LNCAP (cell line): Measurements from ENCODE around the gene ARFGEF3.

Source experiments
- CTCF ChIP-seq: fragments of 450-650 bp; IDR thresholded peaks from 2 replicates; pipeline ENCODE4 v1.5.1; 2017; ENCODE audit warnings: mild to moderate bottlenecking

ARFGEF3 gene

GRCh38 chr6:138248878-138249277, 87.1 kb downstream of the ARFGEF3 start:
- no peak for TF ChIP-seq CTCF

GRCh38 chr6:138250053-138250452, 88.3 kb downstream of the ARFGEF3 start:
- no peak for TF ChIP-seq CTCF

GRCh38 chr6:138250513-138251247, 88.9 kb downstream of the ARFGEF3 start:
- no peak for TF ChIP-seq CTCF

GRCh38 chr6:138253731-138254130, 92.0 kb downstream of the ARFGEF3 start:
- no peak for TF ChIP-seq CTCF

GRCh38 chr6:138255443-138255842, 93.7 kb downstream of the ARFGEF3 start:
- no peak for TF ChIP-seq CTCF

- TF ChIP-seq CTCF = no peak
These were observed 95.9 kb downstream of the ARFGEF3 start for GRCh38 chr6:138257638-138258040.

- TF ChIP-seq CTCF = no peak
These were observed 96.5 kb downstream of the ARFGEF3 start for GRCh38 chr6:138258197-138258596.

GRCh38 chr6:138258991-138259390, 97.3 kb downstream of the ARFGEF3 start:
- no peak for TF ChIP-seq CTCF
